K562 treated with DMSO at 1 percent for 48 hours (cell line): ENCODE data around the gene WNK1. TPM values are rescaled to one million over a fixed set of nuclear protein-coding genes. Genes with fewer than 3 reads are reported as not detected.

Experiments used
- total RNA-seq: library from RNA; unstranded; fragments of 300-600 nt; gene quantifications from 2 replicates; pipeline ENCODE4 v1.2.3, GENCODE V29; 2022; ENCODE audit warnings: low replicate concordance; ENCODE audit errors: extremely low read depth

WNK1 gene
- total RNA-seq = 43.6 TPM in 1 of 2 replicates, not detected in the other

GRCh38 chr12:751999-752694 is at the start of gene WNK1:
WNK1 (plus strand) TSS chr12:752579; CDS start chr12:753566, 987 bp downstream.

GRCh38 chr12:949453-950191 is 197.2 kb downstream of the WNK1 start, which contains the start of gene RAD52:
RAD52 (minus strand) TSS chr12:949694; CDS start chr12:933058, 16,636 bp downstream.

Other genes starting within 250 kb of the WNK1 start
- gene NINJ2, start 89.1 kb upstream of the WNK1 start, total RNA-seq = not detected in 2 replicates
- gene RAD52, start 197.1 kb downstream of the WNK1 start, total RNA-seq = not detected in 2 replicates
- gene ERC1, start 238.6 kb downstream of the WNK1 start, total RNA-seq = not detected in 2 replicates